Stromal cell of bone marrow (primary cell): ENCODE results near the gene MMS19.

Source experiments
- DNase-seq: peaks from one replicate; pipeline ENCODE4 v3.0.0-alpha.2; 2012; ENCODE audit warnings: low read depth

MMS19 gene

GRCh38 chr10:97464226-97464625, 34.0 kb downstream of the MMS19 start:
- DNase-seq, result no peak

GRCh38 chr10:97463363-97464132, 34.7 kb downstream of the MMS19 start:
- peak; percentile 36 for DNase-seq

GRCh38 chr10:97462309-97462708, 35.9 kb downstream of the MMS19 start:
- no peak for DNase-seq

GRCh38 chr10:97459933-97460332, 38.3 kb downstream of the MMS19 start:
- no peak for DNase-seq

GRCh38 chr10:97459111-97459510, 39.1 kb downstream of the MMS19 start:
- DNase-seq, result no peak

GRCh38 chr10:97456686-97457065, 41.5 kb downstream of the MMS19 start:
- DNase-seq, result no peak

- DNase-seq, result no peak
These were observed 42.1 kb downstream of the MMS19 start for GRCh38 chr10:97456034-97456685.

GRCh38 chr10:97454330-97455036, 43.7 kb downstream of the MMS19 start:
- peak; percentile 21 for DNase-seq

- no peak for DNase-seq
These were observed 45.9 kb downstream of the MMS19 start for GRCh38 chr10:97452352-97452751.

GRCh38 chr10:97451605-97452004, 46.6 kb downstream of the MMS19 start:
- no peak for DNase-seq

GRCh38 chr10:97450828-97451227, 47.4 kb downstream of the MMS19 start:
- DNase-seq, result no peak

GRCh38 chr10:97445722-97446639, 52.2 kb downstream of the MMS19 start, which contains the start of the genes EXOSC1 and ZDHHC16:
Gene EXOSC1 (minus strand): TSS chr10:97446006. CDS start chr10:97445985, 21 bp downstream.
Gene ZDHHC16 (plus strand): TSS chr10:97446175. CDS start chr10:97451676, 5,501 bp downstream.
- DNase-seq, result peak; percentile 95

GRCh38 chr10:97445357-97445721, 52.9 kb downstream of the MMS19 start:
- no peak for DNase-seq

GRCh38 chr10:97444212-97444611, 54.0 kb downstream of the MMS19 start:
- no peak for DNase-seq

GRCh38 chr10:97442277-97442676, 55.9 kb downstream of the MMS19 start:
- no peak for DNase-seq

GRCh38 chr10:97435211-97435610, 63.0 kb downstream of the MMS19 start:
- no peak for DNase-seq

GRCh38 chr10:97434557-97434956, 63.7 kb downstream of the MMS19 start:
- no peak for DNase-seq

GRCh38 chr10:97434055-97434454, 64.2 kb downstream of the MMS19 start:
- DNase-seq, result no peak

GRCh38 chr10:97428572-97428981, 69.6 kb downstream of the MMS19 start:
- DNase-seq, result no peak

GRCh38 chr10:97427571-97428179, 70.5 kb downstream of the MMS19 start:
- no peak for DNase-seq
